GM13976 (cell line): ENCODE results near the gene PHF2.

ENCODE experiments used
- DNase-seq: peaks from one replicate; pipeline ENCODE4 v3.0.0; 2012; ENCODE audit warnings: low spot score
- in situ Hi-C: fragments of 300-500 bp; cut with MboI; formaldehyde crosslinking; loops from one replicate; pipeline ENCODE4 v1.12.0; 2022; ENCODE audit warnings: low sequenced_read_pairs, mixed read lengths, inconsistent platforms; ENCODE audit not compliant: unreplicated experiment
- TF ChIP-seq, protein P1 (sequence below): IDR thresholded peaks from 2 replicates; pipeline ENCODE4 v1.5.1; 2012; ENCODE audit warnings: borderline replicate concordance, mild to moderate bottlenecking; ENCODE audit not compliant: insufficient read depth; ENCODE audit errors: extremely low read depth, missing control alignments, control extremely low read depth

Gene PHF2

GRCh38 chr9:93593144-93593658 lies 16.8 kb downstream of the PHF2 start:
- no peak for DNase-seq
- TF ChIP-seq, protein P1, sequence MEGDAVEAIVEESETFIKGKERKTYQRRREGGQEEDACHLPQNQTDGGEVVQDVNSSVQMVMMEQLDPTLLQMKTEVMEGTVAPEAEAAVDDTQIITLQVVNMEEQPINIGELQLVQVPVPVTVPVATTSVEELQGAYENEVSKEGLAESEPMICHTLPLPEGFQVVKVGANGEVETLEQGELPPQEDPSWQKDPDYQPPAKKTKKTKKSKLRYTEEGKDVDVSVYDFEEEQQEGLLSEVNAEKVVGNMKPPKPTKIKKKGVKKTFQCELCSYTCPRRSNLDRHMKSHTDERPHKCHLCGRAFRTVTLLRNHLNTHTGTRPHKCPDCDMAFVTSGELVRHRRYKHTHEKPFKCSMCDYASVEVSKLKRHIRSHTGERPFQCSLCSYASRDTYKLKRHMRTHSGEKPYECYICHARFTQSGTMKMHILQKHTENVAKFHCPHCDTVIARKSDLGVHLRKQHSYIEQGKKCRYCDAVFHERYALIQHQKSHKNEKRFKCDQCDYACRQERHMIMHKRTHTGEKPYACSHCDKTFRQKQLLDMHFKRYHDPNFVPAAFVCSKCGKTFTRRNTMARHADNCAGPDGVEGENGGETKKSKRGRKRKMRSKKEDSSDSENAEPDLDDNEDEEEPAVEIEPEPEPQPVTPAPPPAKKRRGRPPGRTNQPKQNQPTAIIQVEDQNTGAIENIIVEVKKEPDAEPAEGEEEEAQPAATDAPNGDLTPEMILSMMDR: no peak
- in situ Hi-C loops: no loop called here

DNA sequence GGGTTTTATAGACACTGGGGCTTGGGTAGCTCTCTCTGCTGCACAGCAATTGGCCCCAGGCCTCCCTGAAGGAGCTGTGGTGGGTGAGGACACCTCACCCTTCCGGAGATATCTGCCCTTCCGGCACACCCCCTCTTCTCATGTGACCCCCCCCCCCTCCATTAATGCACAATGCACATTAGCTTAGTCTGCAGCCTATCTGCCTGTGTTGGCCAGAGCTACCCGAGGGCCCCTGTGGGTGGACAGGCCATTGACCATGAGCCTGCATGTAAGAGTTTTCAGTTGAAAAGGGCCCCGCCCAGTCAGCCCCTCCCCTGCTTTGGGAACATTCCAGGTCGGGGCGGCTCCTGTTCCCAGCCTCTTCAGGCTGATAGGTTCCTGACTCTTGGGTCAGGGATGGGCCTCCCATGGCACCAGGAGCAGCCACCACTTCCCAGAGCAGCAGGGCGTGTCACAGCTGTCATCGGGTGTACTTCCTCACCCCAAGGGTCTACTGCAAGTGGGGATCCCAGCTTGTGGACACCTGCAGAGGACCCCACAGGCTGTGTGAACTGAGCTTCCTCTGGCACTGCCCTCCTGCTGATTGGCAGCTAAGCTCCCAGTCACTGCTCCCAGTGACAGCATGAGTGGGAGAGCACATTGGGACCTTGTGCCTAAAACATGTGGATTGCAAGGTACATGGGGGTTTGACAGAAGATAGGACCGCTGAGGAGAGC lies 17.8 kb downstream of the PHF2 start:
- TF ChIP-seq, protein P1: no peak
- in situ Hi-C loops: no loop called here
- no peak for DNase-seq

DNA sequence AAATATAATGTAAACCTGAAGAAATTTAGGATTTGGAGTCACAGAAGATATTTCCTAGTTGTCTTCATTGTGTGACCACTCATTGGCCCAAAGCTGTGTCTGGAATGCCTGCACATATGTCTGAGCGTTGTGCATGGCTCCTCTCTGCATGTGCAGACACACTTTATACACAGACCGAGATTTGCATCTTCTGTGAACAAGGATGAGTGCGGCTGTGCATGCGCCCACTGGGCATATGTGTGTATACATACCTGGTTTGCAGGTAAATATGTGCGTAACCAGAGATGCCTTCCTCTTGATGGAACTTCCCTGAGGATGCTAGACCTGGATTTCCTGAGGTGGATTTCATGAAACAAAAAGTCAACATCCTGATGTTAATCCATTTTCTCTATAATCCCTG lies 19.1 kb downstream of the PHF2 start:
- in situ Hi-C loops: no loop called here
- TF ChIP-seq, protein P1: no peak
- DNase-seq: no peak

- TF ChIP-seq, protein P1: no peak
- no peak for DNase-seq
- in situ Hi-C loops: no loop called here
Measured at GRCh38 chr9:93595861-93596365, 19.5 kb downstream of the PHF2 start.

DNA sequence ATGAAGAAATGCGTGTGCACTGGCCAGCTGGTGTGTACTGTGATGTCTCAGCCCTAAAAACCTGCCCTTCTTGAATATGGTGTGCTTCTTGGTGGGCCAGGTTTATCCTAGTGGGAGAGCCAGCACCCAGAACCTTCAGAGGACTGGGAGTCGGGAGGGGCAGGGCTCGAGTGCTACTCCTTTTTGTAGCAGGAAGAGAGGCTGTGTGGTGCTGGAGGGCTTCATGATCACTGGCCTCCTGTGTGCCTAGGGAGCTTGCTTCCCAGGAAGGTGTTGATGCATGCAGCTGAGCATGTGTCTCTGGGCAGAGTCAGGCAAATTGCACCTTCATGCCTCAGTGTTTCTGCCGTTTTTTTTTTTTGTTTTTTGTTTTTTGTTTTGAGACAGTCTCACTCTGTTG lies 20.0 kb downstream of the PHF2 start:
- TF ChIP-seq, protein P1: no peak

GRCh38 chr9:93597142-93597706 lies 20.8 kb downstream of the PHF2 start:
- in situ Hi-C loops: no loop called here
- TF ChIP-seq, protein P1: no peak
- no peak for DNase-seq

More for the DNA sequence above, 20.0 kb downstream of the PHF2 start:
- in situ Hi-C loops: no loop called here
- DNase-seq: no peak
